GM19193 (cell line): ENCODE measurements around the gene RPL7A.

ENCODE experiments used
- POLR2A ChIP-seq: IDR thresholded peaks from 4 replicates; pipeline ENCODE4 v1.6.1; 2011; ENCODE audit not compliant: insufficient read depth, insufficient read length; ENCODE audit errors: extremely low read depth

Gene RPL7A

GRCh38 chr9:133342570-133342969 lies 5.4 kb upstream of the RPL7A start:
- TF ChIP-seq POLR2A = no peak

- no peak for TF ChIP-seq POLR2A
Measured at GRCh38 chr9:133344071-133344470, 3.9 kb upstream of the RPL7A start.

- TF ChIP-seq POLR2A = no peak
Measured at GRCh38 chr9:133344979-133345378, 3.0 kb upstream of the RPL7A start.

GRCh38 chr9:133345596-133345995 lies 2.4 kb upstream of the RPL7A start:
- TF ChIP-seq POLR2A = no peak

DNA sequence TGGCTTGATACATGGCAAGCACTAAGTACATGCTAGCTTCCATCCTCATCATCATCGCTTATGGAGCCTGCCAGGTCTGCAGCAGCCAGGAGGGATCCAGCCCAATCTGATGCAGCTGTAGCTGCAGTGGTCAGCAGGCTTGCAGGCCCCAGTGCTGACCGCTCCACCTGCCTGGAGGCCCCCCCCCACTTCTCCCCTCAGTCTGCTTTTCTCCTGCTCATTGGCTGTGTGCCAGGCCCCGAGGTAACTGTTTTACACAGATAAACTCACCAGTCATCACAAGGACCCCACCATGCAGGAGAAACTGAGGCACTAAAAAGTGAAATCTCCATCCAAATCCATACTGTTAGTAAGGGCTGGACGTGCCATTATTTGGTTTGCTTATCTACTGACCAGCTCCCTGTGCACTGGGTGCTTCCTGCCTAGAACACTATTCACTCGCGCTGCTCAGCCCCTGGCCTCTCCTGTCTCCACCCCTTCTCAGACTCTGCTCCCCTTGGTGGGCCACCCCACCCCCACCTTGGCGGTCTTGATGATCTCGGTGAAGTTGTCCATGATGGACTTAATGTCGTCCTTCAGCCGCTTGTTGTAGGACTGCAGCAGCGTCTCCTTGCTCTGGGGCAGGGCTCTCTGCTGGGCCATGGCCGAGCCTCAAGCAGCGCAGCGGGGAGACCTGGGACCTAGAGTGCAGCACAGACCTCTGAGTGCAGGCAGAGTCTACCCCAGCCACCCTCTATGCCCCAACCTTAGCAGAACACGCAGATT lies 1.8 kb upstream of the RPL7A start:
- TF ChIP-seq POLR2A = no peak

GRCh38 chr9:133347515-133347984 lies 468 bp upstream of the RPL7A start:
- TF ChIP-seq POLR2A = no peak

GRCh38 chr9:133348718-133349573 lies 928 bp downstream of the RPL7A start:
- no peak for TF ChIP-seq POLR2A

- no peak for TF ChIP-seq POLR2A
Measured at GRCh38 chr9:133349965-133350616, 2.1 kb downstream of the RPL7A start.

DNA sequence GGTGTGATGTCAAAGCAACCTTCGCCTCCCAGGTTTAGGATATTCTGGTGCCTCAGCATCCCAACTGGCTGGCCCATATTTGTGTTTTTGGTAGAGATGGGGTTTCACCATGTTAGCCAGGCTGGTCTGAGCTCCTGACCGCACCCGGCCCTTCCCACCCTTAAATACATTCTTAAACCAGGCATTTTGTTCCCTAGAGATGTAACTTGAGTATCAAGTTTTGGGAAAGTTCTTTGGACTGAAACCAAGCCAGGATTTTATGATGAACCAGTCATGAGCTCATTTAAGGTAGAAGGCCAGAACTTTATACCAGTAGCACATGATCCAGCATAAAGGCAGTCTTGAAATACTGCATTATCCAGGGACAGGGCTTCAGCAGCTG lies 3.5 kb downstream of the RPL7A start:
- no peak for TF ChIP-seq POLR2A

GRCh38 chr9:133351908-133352634 lies 4.1 kb downstream of the RPL7A start:
- peak; percentile 54 for TF ChIP-seq POLR2A

GRCh38 chr9:133352635-133353340 lies 4.8 kb downstream of the RPL7A start:
- TF ChIP-seq POLR2A = peak; percentile 40

GRCh38 chr9:133353548-133353947 lies 5.5 kb downstream of the RPL7A start:
- no peak for TF ChIP-seq POLR2A

- no peak for TF ChIP-seq POLR2A
Measured at GRCh38 chr9:133354766-133355165, 6.7 kb downstream of the RPL7A start.

GRCh38 chr9:133355881-133356357 lies 7.9 kb downstream of the RPL7A start:
- TF ChIP-seq POLR2A = no peak

DNA sequence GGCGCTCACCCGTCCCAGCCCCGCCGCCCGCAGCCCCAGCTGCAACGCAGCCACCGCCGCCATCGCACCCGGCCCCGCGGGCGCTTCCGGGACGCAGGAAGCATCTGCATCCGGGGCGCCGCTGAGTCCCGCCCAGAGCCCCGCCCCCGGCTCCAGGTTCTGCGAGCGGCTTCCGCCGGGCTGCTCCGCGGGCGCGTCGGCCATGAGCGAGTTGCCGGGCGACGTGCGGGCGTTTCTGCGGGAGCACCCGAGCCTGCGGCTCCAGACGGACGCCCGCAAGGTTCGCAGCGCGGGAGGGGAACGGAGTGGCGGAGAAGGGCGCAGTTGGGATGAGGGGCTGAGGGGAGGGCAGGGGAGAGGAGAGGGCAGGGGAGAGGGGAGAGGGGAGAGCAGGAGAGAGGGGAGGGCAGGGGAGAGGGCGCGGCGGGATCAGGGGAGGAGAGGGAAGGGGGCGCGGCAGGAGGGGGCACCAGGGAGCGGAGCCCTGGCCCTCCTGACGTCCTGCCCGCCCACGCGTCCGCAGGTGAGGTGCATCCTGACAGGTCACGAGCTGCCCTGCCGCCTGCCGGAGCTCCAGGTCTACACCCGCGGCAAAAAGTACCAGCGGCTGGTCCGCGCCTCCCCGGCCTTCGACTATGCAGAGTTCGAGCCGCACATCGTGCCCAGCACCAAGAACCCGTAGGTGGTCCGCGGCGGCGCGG lies 8.5 kb downstream of the RPL7A start, which contains the start of the genes SURF1 and SURF2:
Gene SURF1 (minus strand): TSS at position 97 of the 701 bp plus-strand sequence. CDS start 34 bp downstream, at position 63.
Gene SURF2 (plus strand): TSS at position 160 of the 701 bp plus-strand sequence. CDS start 43 bp downstream, at position 203.
- peak; percentile 85 for TF ChIP-seq POLR2A
